ENCODE data around the gene PDE10A. TPM values are rescaled to one million over a fixed set of nuclear protein-coding genes. Genes with fewer than 3 reads are reported as not detected.
"Not testable (repeated sequence)": the region's sequence is repeated elsewhere in the genome, so short reads cannot be mapped to it uniquely, and the experiment has no call there.

Gene PDE10A
- total RNA-seq, 4 donors from 2014 or later: 0.59 to 3.1 (median 2.0) TPM

DNA sequence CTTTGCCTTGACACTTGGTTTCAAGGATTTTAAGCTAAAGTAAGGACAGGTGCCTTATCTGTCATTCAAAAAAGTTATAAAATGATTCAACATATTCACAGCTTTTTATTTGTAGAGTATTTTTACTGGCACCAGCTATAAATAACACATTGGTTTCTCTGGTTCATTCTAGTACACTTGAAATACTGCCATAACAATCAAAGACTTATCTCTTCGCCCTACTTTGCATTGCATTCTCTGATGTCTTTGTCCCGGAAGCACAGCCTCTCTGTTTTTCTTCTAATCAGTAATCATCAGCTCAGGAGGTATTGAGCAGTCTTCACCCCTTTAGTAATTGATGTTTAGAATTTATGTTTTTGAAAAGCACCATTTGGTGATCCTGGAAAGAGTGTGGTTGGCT, 156.4 kb downstream of the PDE10A start:
- Histone ChIP-seq H3K9me3 (no peaks in the 10 kb centered on the region), H3K27ac (no peak overlapping the region), H3K4me1 (no peaks in the 10 kb centered on the region), H3K36me3 (no peaks in the 10 kb centered on the region), H3K27me3 (no peaks in the 10 kb centered on the region), H3K4me3 (no peak overlapping the region)
- 93% methylated on average over 2 of the region's 2 CpGs for WGBS
- no peak for TF ChIP-seq EP300 (IDR thresholded peaks at IDR 0.05)
- TF ChIP-seq POLR2AphosphoS5 (IDR thresholded peaks at IDR 0.05): no peak
- no peak for TF ChIP-seq POLR2A (IDR thresholded peaks at IDR 0.05)
- TF ChIP-seq, protein P1, sequence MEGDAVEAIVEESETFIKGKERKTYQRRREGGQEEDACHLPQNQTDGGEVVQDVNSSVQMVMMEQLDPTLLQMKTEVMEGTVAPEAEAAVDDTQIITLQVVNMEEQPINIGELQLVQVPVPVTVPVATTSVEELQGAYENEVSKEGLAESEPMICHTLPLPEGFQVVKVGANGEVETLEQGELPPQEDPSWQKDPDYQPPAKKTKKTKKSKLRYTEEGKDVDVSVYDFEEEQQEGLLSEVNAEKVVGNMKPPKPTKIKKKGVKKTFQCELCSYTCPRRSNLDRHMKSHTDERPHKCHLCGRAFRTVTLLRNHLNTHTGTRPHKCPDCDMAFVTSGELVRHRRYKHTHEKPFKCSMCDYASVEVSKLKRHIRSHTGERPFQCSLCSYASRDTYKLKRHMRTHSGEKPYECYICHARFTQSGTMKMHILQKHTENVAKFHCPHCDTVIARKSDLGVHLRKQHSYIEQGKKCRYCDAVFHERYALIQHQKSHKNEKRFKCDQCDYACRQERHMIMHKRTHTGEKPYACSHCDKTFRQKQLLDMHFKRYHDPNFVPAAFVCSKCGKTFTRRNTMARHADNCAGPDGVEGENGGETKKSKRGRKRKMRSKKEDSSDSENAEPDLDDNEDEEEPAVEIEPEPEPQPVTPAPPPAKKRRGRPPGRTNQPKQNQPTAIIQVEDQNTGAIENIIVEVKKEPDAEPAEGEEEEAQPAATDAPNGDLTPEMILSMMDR (IDR thresholded peaks at IDR 0.05): no peak
- no peak for DNase-seq (ENCODE audit: low spot score in 2 of 2)

DNA sequence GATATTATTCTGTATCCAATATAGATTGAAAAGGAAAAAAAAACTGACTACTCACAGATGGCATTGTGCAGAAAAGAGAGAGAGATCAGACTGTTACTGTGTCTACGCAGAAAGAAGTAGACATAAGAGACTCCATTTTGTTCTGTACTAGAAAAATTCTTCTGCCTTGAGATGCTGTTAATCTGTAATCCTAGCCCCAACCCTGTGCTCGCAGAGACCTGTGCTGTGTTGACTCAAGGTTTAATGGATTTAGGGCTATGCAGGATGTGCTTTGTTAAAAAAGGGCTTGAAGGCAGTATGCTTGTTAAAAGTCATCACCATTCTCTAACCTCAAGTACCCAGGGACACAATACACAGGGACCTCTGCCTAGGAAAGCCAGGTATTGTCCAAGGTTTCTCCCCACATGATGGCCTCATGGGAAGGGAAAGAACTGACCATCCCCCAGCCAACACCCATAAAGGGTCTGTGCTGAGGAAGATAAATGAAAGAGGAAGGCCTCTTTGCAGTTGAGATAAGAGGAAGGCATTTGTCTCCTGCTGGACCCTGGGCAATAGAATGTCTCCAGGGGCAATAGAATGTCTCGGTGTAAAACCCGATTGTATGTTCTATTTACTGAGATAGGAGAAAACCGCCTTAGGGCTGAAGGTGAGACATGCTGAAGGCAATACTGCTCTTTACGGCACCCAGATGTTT, 162.7 kb downstream of the PDE10A start:
- H3K27ac ChIP-seq; H3K4me3 ChIP-seq; H3K36me3 ChIP-seq; H3K27me3 ChIP-seq; H3K9me3 ChIP-seq; DNase-seq (ENCODE audit: low spot score in 2 of 2); H3K4me1 ChIP-seq: not testable (repeated sequence)
- WGBS: 87% methylated on average over 6 of the region's 6 CpGs

GRCh38 chr6:165497472-165497871, 165.6 kb downstream of the PDE10A start:
- DNase-seq (ENCODE audit: low spot score in 2 of 2): no peak
- Histone ChIP-seq H3K27me3 (no peaks in the 10 kb centered on the region), H3K4me1 (no peaks in the 10 kb centered on the region), H3K4me3 (no peak overlapping the region), H3K9me3 (no peaks in the 10 kb centered on the region), H3K36me3 (no peaks in the 10 kb centered on the region), H3K27ac (no peak overlapping the region)
- WGBS: 82% methylated on average over 4 of the region's 4 CpGs
- TF ChIP-seq, protein P1 (IDR thresholded peaks at IDR 0.05): no peak
- TF ChIP-seq POLR2AphosphoS5 (IDR thresholded peaks at IDR 0.05): no peak
- no peak for TF ChIP-seq POLR2A (IDR thresholded peaks at IDR 0.05)
- TF ChIP-seq EP300 (IDR thresholded peaks at IDR 0.05): no peak

DNA sequence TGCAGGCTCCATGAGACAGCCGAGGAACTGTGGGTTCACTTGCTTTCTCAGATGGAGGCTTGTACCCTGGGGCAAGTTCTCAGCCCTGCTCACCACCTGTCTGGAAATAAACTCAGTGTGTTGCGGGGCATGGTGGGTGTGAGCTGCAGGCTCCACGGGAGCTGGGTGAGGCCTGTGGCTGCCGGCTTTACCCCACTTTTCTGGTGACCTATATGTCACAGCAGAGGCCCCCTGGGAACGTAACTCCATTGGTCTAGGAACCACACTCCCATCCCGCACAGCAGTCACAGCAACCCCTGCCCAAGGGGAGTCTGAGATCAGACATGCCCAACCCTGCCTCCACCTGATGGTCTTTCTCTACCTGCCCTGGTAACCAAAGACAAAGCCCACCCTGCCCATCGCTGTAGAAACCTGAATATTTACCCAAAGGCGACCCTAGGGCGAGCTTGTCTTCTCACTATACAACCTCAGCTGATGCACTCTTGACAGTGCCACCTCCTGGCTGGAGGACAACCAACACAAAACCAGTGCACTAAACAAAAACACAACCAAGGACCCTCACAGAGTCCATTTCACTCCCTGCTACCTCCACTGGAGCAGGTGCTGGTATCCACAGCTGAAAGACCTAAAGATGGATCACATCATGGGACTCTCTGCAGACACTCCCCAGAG, 174.3 kb downstream of the PDE10A start:
- WGBS: 82% methylated on average over 4 of the region's 9 CpGs
- no peak overlapping the region for H3K27ac ChIP-seq
- no peak for DNase-seq (ENCODE audit: low spot score in 2 of 2)

DNA sequence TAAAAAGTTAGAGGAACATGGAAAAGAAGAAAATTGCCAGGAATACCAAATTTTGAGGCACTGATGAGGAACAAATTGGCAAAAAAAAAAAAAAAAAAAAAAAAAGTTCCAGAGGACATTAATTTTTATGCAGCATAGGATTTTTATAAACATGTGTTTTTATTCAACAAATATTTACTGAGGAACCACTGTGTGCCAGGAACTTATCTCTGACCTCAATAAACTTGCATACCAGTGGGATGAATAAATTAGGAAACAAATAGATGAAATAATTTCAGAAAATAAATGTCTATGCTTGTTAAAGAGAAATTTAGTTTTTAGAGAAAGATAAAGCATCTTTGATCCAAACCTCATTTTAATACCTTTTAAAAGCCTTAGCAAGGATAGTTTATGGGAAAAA, 175.1 kb downstream of the PDE10A start:
- Histone ChIP-seq H3K36me3 (no peaks in the 10 kb centered on the region), H3K4me3 (no peak overlapping the region), H3K27me3 (no peaks in the 10 kb centered on the region), H3K27ac (no peak overlapping the region), H3K9me3 (no peaks in the 10 kb centered on the region), H3K4me1 (no peaks in the 10 kb centered on the region)
- TF ChIP-seq EP300 (IDR thresholded peaks at IDR 0.05) (no peak), POLR2A (IDR thresholded peaks at IDR 0.05) (no peak), POLR2AphosphoS5 (IDR thresholded peaks at IDR 0.05) (no peak)
- TF ChIP-seq, protein P1 (IDR thresholded peaks at IDR 0.05): no peak
- DNase-seq (ENCODE audit: low spot score in 2 of 2): no peak

More for the DNA sequence above, 174.3 kb downstream of the PDE10A start:
- no peaks in the 10 kb centered on the region for H3K36me3 ChIP-seq
- no peak overlapping the region for H3K4me3 ChIP-seq
- no peak for TF ChIP-seq POLR2AphosphoS5 (IDR thresholded peaks at IDR 0.05)
- TF ChIP-seq, protein P1 (IDR thresholded peaks at IDR 0.05): no peak
- TF ChIP-seq EP300 (IDR thresholded peaks at IDR 0.05): no peak
- no peak for TF ChIP-seq POLR2A (IDR thresholded peaks at IDR 0.05)
- no peaks in the 10 kb centered on the region for H3K4me1 ChIP-seq
- no peaks in the 10 kb centered on the region for H3K27me3 ChIP-seq
- H3K9me3 ChIP-seq: no peaks in the 10 kb centered on the region

Measured in suprapubic skin (tissue), 4 donors.